T follicular helper cell (primary cell): ENCODE measurements around the gene LPP.

Experiments
- DNase-seq: peaks from one replicate; pipeline ENCODE4 v3.0.0-alpha.2; 2020; ENCODE audit warnings: low read depth

Gene LPP

DNA sequence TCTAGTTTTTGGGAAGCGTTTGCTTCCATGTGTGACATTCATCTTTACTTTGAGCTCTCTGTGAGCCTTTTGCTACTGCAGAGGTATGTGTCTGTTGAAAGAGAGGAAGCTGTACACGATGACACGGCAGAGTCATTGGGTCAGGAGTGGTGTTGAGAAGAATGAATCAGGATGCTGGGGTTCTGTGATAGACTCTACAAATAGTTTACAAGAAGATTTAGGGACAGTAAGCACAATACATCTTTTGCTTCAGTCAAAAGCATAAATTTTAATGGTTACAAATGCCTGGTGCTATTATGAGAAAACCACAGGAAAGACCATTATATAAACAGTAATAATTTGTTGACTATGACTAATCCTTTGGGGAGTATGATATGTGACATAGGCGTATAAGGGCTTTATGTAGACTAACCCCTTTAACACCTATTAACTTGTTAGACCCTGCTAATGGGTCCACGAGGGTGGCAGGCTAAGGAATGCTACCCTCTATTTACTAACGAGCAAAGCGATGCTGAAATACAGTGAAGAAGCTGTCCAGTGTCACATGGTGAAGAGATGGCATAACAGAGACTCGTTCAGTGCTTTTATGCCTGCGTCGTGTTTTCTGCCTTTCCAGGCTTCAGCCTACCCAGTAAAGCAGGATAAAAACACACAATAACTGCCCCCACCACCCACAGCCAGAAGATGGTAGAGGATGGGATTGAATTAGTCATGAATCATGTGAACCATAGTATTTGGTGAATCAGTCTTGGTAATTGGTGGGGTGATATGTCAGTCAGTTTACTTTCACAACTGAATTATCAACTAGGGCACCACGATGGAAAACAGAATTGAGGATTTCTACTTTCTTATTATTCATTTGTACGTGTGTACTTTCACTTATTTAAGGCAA lies 118.8 kb downstream of the LPP start:
- DNase-seq = no peak

DNA sequence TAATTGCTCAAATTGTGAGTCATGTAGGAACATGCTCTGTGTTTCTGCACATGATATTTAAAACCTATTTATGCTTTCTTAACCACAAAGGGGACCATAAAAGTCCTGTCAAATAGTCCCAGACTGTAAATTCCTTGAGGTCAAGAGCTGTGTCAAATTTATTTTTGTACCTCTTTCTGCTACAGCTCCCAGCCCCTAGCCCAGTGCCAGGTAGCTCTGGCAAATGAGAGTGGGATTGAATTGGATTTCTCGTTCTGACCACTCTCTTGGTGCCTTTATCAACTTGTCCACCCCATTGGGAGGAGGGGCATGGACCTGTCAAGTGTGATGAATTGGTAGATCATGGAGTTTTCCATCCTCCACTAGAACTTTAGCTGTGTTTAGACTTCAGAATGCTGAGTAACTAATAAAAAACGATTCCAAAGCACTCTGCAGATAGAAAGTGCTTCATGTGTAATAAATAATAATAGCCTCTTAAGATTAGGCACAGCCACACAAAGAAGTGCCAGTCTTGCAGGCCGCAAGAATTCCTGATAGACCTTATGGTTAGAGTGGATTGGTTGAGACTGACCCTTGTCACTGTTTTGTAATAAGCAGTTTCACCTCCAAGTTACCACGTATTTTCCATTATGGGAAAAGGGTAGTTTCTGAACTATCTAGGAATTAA lies 120.4 kb downstream of the LPP start:
- DNase-seq = no peak

DNA sequence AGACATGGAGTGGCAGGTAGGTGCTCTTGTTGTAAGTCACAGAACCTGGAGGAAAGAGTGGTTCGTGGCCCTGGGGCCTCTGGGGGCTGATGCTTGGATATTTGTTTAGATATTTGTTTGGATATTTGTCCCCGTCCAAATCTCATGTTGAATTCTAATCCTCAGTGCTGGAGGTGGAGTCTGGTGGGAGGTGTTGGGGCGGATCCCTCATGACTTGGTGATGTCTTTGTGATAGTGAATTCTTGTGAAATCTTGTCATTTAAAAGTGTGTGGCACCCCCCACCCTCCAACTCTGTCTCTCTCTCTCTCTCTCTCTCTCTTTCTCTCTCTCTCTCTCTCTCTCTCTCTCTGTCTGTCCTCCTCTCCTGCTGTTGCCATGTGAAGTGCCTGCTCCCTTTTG lies 122.4 kb downstream of the LPP start:
- DNase-seq = no peak

DNA sequence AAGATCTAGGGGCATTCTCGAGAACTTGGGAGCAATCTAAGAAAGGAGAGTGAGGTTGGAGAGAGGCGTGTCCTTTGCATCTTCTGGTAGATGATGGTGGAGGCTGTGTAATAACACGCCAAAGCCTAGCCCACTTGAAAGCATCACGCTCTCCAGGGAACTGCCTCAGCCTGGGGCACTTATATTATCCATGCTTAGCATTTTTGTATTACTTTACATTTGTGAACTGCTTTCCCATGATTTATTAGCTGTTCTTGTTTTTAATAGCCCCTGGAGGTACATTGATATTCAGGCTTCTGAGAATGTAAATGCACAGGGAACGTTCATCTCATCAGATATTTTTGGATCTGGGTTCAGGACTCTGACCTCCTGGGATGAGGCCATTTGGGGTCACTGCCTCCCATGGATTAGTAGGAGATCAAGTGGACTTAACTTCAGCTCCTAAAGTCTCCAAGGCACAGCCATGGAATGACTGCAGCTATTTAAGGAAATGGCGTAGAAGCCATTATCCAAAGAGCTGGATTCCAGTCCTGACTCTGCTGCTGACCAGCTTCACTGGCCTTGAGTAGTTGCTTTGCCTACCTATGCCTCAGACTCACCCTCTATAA lies 124.9 kb downstream of the LPP start:
- DNase-seq = no peak

DNA sequence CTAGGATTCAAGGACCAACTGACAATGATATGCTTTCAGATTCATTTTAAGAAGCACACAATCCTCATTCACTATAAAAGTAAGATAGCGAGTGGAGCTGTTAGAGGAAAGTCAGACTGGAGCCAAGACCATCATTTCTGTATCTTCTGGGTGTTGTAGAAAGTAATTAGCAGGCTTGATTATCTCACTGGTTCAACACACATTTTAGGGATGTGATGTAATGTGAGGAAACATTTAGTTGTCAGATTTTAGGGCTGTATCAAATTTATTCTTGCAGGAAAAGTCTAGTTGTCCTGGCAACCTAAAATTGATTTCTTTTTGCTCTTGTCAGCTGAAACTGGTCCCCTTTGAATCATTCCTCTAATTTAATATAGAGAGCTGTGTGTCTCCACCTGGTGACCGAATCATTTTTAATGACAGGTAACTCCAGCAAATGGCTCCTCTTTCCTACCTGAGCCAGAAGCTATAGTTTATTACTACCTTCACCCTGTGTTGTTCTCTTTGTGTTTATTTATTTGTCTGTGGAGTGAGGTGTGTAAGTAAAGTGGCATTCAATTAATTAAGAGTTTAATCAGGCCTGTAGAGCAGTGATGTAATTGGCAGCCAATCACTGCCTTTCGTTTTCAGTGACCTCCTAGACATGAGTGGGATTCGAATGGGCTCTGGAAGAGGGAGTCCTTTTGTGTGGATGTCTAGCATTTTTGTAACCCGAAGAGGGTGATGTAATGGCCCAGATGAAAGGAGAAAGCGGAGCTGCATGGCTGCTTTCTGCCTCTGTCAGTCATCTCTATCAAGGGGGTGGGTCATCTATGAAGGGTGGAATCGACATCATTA lies 125.8 kb downstream of the LPP start:
- no peak for DNase-seq

DNA sequence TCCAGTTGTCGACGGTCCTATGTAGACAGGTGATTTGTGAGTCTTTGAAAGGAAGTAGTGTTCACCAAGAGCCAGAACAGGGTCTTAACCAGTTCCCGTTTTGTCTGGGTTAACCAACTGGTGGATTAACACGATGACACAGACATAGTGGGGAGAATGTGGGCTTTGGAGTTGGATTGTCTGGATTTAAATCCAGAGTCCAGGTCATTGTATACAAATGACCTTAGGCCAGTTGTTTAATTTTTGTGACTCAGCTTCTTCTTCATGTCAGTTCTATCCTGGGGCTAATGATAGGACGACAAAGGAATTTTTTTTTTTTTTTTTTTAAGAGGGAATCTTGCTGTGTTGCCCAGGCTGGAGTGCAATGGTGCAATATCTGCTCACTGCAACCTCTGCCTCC lies 126.7 kb downstream of the LPP start:
- no peak for DNase-seq

DNA sequence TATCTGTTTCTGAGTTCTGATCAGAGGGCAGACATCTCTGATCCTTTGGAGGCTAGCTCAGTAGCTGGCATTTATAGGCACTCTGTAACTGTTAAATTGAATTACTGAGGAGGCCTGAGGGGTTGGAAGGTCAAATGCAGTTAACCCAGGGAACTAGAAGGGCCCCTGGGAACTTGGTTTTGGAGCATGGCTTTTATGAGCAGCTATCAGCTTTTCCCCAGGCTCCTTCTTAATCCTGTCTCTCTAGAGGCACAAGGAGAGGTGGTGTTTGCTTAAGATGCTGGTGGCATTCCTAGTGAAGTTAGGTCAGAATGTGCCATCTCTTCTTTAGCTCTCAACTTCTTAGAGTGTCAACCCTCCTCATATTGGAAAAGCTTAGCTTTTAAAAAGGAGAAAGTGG lies 128.9 kb downstream of the LPP start:
- no peak for DNase-seq

DNA sequence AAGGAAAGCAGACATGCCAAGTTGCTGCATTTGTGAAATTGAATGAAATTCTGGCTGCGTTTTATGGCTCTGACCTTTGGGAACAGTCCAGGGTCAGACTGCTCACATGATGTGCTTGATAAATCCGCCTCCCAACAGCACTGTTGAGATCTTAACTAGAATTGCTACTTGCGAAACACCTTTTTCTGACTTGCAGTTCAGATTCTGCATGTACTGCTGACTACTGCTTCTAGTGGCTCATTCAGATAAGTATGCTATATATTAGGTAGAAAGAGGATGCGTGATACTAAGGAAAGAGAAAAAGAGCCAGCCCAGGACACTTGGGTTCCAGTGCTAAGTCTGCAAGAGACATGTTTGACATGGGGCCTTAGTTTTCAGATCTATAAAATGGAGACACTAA lies 129.4 kb downstream of the LPP start:
- DNase-seq = no peak

DNA sequence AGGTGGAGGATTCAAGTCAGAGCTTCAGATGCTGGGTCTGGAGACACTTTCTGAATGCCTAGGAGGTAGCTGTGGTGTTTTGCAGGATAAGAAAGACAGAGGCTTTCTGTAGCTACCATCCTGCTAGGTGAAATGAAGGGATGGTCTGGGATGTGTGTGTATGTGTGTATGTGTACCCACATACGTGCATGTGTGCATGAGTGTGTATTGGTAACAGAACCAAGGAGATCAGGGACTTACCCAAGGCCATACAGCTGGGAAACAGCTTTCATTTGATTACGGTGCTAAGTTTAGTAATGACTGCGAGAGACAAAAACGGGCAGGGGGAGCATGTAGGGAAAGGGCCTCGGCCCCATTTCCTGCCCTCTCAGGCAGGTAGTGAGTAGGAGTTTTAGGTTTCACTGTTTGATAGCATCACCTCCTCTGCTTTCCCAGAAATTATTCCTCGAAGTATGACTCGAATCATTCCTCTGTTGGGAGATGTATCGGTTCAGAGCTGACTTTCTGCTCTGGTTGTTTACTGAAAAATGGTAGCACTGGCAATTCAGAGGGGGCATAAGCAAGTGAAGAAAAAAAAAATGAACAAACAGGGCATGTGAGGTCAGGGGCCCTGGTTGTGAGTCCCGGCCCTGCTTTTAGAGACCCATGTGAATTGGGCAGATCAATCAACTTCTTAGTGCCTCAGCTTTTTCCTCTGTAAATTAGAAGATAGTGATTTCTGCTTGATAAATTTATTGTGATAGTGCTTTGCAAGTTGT lies 130.7 kb downstream of the LPP start:
- no peak for DNase-seq

DNA sequence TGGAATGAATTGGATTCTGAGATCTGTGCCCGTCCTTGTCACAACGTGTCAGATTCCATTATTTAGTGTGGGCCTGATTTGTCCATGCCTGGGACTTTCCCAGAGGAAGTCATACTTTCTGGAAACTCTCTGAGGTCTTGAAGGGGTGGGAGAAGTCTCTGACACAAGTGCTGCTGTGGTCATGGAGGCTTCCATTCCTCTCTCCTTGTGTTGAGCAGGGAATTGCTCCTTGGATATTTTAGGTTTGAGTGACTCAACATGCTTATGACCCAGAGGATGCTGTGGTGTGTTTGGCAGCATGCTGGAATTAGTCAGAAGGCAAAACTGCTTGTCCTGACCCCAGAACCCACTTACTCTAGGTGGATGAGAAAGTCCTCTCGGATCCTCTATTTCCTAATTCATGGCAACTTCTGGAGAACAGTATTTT lies 132.1 kb downstream of the LPP start:
- no peak for DNase-seq

DNA sequence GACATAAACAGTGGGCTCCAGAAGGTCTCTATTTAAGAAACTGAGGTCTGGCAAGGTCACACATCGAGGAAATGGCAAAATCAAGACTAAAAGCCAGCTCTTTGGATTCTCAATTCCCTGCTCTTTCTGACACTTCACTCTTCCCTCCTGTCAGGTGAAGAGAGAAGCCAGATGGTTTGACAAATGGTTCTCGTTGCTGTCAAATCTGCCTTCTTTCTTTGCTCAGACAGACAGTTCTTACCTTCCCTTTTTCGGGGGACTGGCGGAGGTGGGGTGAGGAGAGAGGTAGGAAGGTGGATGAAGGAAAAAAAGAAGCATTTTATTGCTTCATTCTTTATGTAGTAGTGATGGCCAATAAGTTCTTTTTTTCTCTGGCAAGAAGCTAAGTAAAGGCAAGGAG lies 133.4 kb downstream of the LPP start:
- no peak for DNase-seq

DNA sequence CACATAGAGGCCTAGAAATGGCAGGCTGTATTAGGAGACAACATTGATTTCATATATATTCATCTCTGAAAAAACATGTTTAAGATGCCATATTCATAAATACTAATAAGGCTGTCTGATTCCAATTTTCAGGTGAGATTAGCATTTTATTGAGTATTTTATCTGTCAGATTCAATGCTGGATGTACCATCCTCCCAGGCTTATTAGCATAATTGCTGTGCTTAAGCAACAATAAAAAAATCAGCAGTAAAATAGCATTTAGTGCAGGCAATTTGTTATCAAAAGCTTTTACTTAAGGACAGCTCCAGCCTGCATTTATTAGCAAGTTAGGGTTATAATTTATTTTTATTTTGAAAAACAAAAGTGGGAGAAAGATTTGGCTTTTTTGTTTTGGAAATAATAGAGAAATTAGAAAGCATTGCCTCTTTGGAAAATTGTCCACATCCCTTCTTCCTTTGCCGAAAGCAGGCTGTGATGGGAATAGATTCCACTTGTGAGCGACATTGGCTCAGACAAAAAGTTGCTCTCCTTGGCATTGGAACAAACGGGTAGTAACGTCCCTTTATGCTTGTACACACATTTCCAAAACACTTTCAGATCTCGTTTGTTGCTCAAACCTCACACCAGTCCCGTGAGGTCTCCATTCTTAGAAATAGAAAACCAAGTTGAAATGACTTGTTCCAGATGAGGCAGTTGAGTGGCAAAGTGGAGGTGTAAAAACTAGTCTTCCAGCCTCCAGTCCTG lies 134.0 kb downstream of the LPP start:
- DNase-seq = no peak

DNA sequence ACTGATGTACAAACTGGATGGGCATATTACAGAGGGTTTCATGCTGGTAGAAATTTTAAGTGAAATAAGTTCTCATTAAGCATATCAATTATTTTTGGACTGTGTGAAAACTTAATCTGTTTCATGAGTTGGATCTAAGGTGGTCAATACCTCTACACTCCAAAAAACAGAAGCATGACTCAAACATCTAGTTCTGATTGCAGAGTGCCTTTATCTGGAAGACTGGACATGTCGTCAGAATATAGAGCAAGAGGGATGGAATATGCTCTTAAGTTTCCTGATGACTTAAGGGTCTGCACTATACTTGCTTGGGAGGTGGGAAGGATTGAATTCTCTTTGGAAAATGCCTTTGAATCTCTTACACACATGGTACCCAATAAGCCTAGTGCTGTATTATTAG lies 138.3 kb downstream of the LPP start:
- DNase-seq = no peak

DNA sequence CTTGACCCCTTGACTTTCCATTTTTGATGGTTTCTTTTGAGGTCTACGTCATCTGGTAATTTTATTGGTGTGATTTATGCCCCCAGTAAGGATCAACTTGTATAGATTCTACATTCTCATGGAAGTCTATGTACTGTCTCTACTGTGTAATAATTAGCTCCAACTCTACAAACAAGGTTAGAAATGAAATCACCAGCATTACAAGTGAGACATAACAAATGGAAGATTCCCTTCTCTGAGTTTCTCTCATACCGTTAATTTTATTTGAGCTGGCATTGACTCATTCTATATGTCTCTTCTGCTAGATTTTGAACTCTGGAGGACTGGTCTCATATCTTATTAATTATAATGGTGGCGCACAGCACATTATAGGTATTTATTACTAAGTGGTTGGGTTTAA lies 138.9 kb downstream of the LPP start:
- no peak for DNase-seq

DNA sequence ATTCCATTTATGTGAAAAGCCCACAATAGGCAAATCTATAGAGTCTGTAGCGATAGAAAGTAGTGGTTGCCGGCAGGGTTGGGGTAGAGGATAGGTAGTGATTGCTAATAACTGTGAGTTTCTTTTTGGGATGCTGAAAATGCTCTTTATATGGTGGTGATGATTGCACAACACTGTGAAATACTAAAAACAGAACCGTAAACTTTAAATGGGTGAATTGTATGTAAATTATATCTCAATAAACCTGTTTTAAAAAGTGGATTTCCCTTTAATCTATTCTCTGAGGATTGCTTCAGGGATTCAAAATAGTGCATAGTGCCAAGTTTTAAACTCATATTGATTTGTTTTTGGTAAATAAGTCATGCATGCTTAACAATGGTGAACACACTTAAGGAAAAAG lies 140.2 kb downstream of the LPP start:
- DNase-seq = no peak

DNA sequence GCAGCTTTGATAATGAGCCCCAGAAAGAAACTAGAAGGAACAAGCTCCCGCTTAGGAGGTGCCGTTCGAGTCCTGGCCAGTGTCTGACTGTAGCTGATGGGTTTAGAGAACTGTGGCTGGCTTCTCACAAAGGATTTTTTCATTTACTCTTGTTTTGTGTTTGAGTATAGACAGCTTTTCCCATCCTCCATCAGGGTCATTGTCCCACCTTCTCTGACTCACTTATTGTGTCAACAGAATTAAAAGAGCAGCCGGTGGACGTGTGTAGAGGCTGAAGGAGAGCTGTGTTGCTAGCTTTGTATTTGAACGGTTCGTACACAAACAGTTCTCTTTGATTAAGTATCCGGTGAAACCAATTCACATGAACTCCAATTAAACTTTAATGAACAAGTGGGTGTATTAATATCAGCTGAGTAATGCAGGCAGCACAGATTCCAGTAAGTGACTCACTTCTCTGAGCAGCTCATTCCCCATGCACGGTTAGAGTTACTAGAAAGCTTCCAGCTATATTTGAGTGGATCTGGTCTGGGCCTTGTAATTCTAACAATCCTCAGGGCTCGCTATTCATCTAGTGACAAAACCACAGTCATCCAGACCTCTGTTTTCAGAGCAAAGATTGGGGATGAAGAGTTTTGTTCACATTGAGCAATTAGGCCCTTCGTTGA lies 141.0 kb downstream of the LPP start:
- DNase-seq = no peak

DNA sequence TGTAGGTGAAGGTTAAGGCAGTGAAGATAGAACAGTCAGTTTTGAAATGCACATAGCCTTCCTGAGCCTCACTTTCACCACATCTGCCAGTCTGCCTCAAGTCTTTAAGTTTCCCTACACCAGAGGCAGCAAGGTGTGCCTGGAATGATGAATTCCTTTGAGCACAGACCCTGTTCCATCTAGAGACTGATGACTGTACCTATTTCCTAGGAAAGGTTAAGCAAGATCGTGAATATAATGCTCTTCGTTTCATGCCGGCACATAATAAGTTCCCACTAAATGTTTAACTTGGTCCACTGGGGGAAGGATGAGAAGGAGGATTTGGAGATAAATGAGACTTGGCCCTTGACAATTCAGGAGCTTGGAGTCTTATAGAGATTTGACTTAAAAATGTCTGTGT lies 141.9 kb downstream of the LPP start:
- no peak for DNase-seq

DNA sequence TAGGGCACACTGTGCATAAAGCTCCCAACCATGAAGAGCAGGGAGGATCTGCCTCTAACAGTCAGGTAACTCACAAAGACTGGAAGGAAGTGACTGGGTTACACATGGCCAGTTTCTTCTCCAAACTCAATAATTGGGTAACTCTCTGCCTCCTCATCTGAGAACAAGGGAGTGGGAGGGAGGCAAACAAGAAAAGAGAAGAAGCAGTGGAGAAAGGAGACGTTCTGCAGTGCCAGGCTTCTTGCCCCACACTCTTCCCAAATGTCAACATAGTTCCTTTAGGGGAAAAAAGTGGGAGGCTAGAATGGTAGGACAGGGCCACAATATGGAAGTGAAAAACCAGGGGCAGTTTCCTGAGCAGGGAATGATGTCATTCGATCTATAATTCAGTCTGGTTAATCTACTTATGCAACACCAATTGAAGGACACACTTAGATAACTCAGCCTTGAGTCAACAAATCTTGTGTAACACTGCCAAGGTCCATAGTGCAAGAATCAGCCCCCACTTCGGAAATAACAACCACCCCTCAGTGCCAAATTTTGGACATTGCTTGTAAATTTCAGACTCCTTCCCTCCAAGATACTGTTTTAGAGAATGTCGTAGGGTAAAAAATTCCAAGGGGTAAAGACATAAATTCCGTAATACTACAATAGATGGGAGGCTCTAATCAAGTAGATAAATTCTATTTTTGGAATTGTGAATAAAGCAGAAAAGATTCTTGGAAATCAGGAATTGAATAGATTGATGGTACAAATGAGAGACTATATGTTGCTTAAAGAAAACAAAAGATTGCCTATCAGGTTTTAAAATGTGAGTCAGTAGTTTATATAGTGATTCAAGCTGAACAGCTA lies 143.0 kb downstream of the LPP start:
- DNase-seq = no peak

DNA sequence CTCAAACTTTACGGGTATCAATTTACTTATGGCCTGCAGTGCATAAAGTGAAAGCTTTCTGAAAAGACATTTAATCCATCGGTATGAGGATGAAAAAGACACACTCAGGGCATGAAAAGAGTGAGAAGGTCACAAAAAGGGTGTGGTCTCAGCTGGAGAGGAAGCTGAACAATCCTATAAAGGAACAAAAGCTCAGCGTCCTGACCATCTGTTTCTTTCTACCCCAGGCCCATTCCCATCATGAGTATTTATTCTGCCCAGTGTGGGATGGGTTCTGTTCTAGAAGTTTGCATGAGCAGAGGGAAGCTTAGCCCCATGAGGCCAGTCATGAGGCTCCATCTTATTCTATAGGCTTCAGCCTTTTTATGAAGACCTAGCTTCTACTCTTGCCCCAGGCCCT lies 144.6 kb downstream of the LPP start:
- no peak for DNase-seq
